ENCODE results near the gene ANKRD18A. TPM values are rescaled to one million over a fixed set of nuclear protein-coding genes. Genes with fewer than 3 reads are reported as not detected.
"Not testable (repeated sequence)": the region's sequence is repeated elsewhere in the genome, so short reads cannot be mapped to it uniquely, and the experiment has no call there.

ANKRD18A gene
- total RNA-seq, 1 donor from 2014 or later, result not detected

DNA sequence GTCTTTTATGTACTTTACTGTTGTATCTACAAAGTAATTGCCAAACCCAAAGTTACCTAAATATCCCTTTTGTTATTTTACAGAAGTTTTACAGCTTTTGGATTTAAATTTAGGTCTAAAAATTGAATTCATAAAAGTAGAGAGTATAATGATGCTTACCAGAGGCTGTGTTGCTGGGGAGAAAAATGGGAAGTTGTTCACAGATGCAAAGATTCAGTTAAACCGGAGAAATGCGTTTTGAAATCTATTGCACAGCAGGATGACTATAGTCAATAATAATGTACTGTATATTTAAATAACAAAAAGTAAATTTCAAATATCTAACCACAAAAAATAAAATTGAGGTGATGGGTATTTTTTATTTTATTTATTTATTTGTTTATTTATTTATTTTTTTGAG, 2.6 kb upstream of the ANKRD18A start:
- no peak for DNase-seq

DNA sequence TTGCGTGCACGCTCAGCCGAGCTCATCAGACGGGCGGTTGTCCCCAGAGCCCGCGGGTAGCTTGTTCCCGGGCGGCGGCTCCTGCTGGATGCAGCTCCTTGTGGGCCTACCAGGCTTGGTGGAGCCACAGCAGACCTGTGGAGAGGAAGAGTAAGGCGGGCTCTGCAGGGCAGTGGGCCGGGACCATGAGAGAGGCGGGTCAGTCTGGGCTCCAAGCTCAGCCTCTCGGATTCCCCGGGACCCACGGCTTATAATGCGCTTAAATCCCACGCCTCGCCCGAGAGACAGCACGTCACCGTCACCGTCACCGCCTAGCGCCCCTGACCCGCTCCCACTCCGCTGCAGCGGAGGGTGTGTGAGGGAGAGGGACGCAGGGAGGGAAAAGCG, 1.9 kb upstream of the ANKRD18A start:
- no peak for DNase-seq

DNA sequence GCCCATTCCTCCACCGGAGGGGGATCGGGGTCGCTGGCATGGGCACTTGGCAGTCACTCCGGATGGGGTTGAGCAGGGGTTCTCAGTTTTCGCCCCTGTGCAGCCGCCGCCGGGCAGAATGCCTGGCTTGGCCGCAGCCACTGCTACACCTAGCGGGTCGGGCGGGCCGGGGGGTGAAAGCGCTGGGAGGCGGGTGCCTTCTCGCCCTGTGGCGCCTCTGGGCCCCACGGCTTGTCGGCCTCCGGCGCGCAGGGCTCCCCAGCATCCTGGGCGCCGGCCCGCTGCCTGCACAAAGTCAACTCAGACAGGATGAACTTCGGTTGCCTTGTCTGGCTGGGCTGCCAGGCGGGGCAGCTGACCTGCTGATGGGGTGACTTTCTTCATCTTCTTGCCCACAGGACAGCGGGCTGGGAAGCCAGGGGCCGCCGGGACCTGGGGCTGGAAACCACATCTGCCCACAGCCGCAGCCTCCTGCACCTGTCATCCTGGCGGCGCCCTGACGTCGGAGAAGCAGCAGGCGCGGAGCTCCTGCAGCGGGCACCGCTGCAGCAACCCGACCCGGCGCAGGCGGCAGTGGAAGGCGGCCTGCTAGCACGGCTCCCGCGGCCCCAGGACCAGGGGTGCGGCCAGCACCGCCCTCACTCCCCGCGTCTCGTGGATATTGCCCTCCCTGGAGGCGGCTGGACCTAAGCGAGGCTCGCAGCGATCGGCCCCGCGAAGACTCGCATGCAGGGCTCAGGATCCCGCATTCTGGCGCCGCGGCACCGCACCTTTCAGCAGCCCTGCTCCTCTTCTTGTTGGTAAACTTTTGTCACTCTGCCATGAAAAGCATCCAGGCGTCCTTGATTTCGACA, 1.3 kb upstream of the ANKRD18A start:
- peak; percentile 18 for DNase-seq

- no peak for DNase-seq
These were observed 594 bp downstream of the ANKRD18A start for GRCh38 chr9:38619556-38620447.

GRCh38 chr9:38598029-38598745, 22.2 kb downstream of the ANKRD18A start:
- not testable (repeated sequence) for DNase-seq

- DNase-seq, result not testable (repeated sequence)
These were observed 25.3 kb downstream of the ANKRD18A start for GRCh38 chr9:38595117-38595516.

DNA sequence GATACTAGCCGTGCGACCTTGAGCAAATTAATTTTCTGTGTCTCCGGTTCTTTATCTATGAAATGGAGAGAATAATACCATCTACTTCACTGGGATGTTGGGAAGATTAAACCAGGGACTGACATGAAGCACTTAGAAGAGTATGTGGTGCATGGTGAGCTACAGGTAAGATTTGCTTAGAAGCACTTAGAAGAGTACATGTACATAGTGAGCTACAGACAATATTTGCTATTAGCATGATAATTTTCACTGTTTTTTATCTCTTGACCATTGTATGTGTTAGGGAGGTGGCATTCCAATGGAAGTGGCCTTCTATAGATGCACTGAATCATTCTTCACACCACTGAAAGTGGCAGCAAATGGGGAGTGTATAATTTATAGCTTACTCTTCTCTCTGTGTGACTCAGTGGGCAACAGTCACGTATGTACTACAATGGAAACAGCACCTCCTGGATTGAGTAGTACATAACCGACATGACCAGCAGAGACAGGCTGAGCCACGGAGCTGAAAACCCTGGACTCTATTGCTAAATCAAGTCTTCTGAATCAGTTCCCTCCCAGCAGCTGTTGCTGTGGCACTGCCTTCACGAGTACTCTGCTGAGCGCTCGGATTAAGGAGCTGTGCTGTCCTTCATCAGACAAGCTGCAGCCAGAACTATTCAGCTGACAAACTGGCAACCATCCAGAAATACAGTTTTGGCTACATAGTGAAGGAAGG, 28.9 kb downstream of the ANKRD18A start:
- not testable (repeated sequence) for DNase-seq

DNA sequence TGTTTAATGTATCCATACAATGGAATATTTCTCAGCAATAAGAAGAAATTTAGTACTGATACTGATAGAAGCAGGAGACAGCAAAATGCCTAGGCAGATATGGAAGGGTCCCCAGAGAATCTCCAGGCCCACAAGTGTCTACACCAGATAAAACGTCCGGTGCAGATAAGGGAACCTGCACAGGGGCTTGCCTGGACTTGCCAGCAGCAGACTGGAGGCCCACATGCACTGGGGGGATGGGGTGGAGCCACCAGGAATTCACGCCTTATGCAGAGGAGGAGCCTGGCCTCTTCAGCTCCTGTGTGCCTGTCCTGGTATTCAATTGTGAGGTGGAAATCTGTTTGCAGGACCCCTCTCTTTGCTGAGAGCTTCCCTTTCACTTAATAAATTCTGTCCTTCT, 36.6 kb downstream of the ANKRD18A start:
- DNase-seq, result not testable (repeated sequence)

- DNase-seq, result not testable (repeated sequence)
These were observed 40.3 kb downstream of the ANKRD18A start for GRCh38 chr9:38580112-38580511.

- DNase-seq, result not testable (repeated sequence)
These were observed 44.2 kb downstream of the ANKRD18A start for GRCh38 chr9:38576181-38576580.

DNA sequence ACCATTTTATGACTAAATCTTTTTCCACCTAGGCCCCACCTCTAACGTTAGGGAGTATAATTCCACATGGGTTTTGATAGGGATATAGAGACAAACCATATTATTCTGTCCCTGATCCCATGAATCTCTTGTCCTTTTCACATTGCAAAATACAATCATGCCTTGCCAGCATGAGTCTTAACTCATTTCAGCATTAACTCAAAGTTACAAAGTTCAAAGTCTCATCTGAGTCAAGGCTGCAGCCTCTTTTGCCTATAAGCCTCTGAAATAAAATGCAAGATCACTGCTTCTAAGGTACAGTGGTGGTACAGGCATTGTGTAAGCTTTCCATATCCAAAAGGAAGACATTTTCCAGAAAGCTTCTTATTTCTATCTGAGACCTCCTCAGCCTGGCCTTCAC, 54.3 kb downstream of the ANKRD18A start:
- not testable (repeated sequence) for DNase-seq

DNA sequence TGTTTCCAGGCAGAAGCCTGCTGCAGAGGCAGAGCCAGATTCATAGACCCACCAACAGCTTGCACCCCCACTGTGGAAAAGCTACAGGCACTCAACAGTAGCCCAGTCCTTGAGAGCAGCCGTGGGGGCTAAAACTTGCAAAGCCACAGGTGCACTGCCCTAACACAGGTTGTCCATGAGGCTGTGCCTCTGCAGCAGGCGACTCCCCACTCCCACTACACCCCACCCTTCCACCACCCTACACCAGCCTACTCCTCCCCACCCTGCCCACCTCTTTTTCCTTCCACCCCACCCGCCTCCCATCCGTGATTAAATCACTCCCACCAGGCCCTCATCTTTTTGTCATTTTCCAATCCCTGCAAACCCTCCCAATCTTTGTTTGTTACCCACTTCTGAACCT, 55.2 kb downstream of the ANKRD18A start:
- DNase-seq, result not testable (repeated sequence)

DNA sequence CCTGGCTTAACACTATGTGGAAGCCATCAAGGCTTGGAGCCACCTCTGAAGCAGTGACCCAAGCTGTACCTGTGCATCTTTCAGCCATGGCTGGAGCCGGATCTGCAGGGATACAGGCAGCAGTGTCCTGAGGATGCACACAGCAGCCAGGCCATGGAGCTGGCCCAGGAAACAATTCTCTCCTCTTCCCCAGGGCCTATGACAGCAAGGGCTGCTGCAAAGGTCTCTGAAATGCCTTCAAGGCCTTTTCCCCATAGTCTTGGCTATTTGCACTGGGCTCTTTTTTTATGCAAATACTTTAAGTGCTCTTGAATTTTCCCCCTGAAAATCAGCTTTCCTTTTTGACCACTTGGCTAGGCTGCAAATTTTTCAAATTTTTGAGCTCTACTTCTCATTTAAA, 56.5 kb downstream of the ANKRD18A start:
- DNase-seq, result not testable (repeated sequence)

- DNase-seq, result not testable (repeated sequence)
These were observed 59.3 kb downstream of the ANKRD18A start for GRCh38 chr9:38561134-38561533.

- DNase-seq, result not testable (repeated sequence)
These were observed 61.2 kb downstream of the ANKRD18A start for GRCh38 chr9:38559172-38559571.

GRCh38 chr9:38557746-38558145, 62.6 kb downstream of the ANKRD18A start:
- not testable (repeated sequence) for DNase-seq

DNA sequence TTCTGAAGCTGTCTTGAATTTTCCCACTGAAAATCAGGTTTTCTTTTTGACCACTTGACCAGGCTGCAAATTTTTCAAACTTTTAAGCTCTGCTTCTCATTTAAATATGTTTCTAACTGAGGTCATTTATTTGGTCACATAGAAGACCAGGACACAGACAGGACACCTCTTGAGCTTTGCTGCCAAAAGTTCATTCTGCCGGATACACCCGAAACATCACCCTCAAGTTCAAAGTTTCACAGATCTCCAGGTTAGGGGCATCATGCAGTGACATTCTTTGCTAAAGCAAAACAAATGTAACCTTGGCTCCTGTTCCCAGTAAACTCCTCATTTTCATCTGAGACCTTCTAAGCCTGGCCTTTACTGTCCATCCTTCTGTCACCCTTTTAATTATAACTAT, 65.4 kb downstream of the ANKRD18A start:
- DNase-seq, result not testable (repeated sequence)

DNA sequence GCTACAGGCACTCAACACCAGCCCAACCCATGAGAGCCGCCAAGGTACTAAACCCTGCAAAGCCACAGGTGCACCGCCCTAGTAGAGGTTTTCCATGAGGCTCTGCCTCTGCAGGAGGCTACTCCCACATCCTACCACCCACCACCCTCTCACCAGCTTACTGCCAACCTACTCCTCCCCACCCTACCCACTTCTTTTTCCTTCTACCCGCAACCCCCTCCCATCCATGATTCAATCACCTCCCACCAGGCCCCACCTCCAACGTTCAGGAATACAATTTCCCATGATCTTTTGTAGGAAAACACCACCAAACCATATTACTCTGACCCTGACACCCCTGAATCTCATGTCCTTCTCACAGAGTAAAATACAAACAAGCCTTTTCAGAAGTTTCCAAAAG, 67.4 kb downstream of the ANKRD18A start:
- not testable (repeated sequence) for DNase-seq

- DNase-seq, result not testable (repeated sequence)
These were observed 73.8 kb downstream of the ANKRD18A start for GRCh38 chr9:38546497-38547163.

DNA sequence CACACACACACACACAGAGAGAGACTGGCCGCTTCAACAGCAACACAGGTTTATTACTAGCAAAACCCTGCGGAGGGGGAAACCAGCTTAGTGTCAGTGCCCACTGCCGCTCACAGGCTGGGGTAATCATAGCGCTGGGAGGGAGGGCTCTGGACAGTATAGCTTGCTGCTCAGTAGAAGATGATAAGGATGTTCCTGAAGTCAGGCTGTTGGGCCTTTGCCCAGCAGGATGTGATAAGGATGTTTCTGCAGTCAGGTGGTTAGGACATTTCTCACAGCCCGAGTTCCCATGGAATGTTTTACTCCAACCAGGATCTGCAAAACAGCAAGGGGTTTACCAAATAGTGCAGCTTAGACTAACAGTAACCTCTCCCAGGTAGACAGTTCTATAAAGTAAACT, 79.9 kb downstream of the ANKRD18A start:
- DNase-seq, result peak; percentile 25

- DNase-seq, result no peak
These were observed 91.1 kb downstream of the ANKRD18A start for GRCh38 chr9:38529317-38529716.

Measured in dermis blood vessel endothelial cell (primary cell).